HG02840 (cell line): Measurements from ENCODE around the gene RPL14.

Experiments used
- ATAC-seq: cut with Tn5 transposase; IDR thresholded peaks from one replicate; pipeline ENCODE4 v1.9.1; 2021; ENCODE audit warnings: mild to moderate bottlenecking, moderate library complexity, moderate number of reproducible peaks; ENCODE audit not compliant: unreplicated experiment, low FRiP score

Gene RPL14

GRCh38 chr3:40516201-40516600, 59.1 kb downstream of the RPL14 start:
- ATAC-seq: no peak

- ATAC-seq: no peak
These were observed 60.9 kb downstream of the RPL14 start for GRCh38 chr3:40518067-40518466.
